GM18858 (cell line): ENCODE measurements around the gene CBL.

Experiments used
- ATAC-seq: cut with Tn5 transposase; IDR thresholded peaks from one replicate; pipeline ENCODE4 v1.9.1; 2021; ENCODE audit not compliant: unreplicated experiment

CBL gene

GRCh38 chr11:119309411-119309810, 103.3 kb downstream of the CBL start:
- ATAC-seq: no peak

- ATAC-seq: no peak
These were observed 104.0 kb downstream of the CBL start for GRCh38 chr11:119309953-119310681.

- ATAC-seq: no peak
These were observed 104.5 kb downstream of the CBL start for GRCh38 chr11:119310682-119311052.

- no peak for ATAC-seq
These were observed 108.6 kb downstream of the CBL start for GRCh38 chr11:119314726-119315125.

GRCh38 chr11:119315131-119316015, 109.2 kb downstream of the CBL start:
- ATAC-seq: no peak

- no peak for ATAC-seq
These were observed 110.0 kb downstream of the CBL start for GRCh38 chr11:119316016-119316728.

- no peak for ATAC-seq
These were observed 110.8 kb downstream of the CBL start, which contains the start of gene MCAM for GRCh38 chr11:119316729-119317591. Gene MCAM, minus strand, starts transcription at chr11:119317130. Its CDS starts 29 bp downstream, at chr11:119317101.

GRCh38 chr11:119317592-119318239, 111.6 kb downstream of the CBL start:
- no peak for ATAC-seq

GRCh38 chr11:119318240-119319135, 112.3 kb downstream of the CBL start:
- ATAC-seq: no peak

GRCh38 chr11:119319136-119319699, 113.1 kb downstream of the CBL start:
- ATAC-seq: no peak

GRCh38 chr11:119319700-119320239, 113.6 kb downstream of the CBL start:
- ATAC-seq: no peak

- no peak for ATAC-seq
These were observed 114.2 kb downstream of the CBL start for GRCh38 chr11:119320240-119320775.

- no peak for ATAC-seq
These were observed 114.8 kb downstream of the CBL start for GRCh38 chr11:119320776-119321524.

- ATAC-seq: no peak
These were observed 116.2 kb downstream of the CBL start for GRCh38 chr11:119322360-119322739.

GRCh38 chr11:119322921-119323531, 116.9 kb downstream of the CBL start:
- ATAC-seq: no peak

GRCh38 chr11:119323532-119324033, 117.4 kb downstream of the CBL start:
- no peak for ATAC-seq

- ATAC-seq: no peak
These were observed 118.0 kb downstream of the CBL start for GRCh38 chr11:119324189-119324588.
